ENCODE data around the gene LTB.

DNA sequence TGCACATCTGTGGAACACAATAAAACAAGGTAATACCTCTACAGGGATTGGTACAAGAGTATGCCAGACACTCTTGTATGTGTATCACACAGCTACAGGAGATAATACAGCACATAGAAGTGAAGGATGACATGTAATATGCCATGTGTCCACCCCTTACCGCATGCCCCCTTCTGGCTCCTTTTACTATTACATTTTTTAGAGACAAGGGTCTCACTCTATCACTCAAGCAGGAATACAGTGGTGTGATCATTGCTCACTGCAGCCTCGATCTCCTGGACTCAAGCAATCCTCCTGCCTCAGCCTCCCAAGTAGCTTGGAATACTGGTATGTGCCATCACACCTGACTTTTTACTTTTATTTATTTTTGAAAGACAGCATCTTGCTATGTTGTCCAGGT lies 14.8 kb upstream of the LTB start:
- TF ChIP-seq, protein P1, sequence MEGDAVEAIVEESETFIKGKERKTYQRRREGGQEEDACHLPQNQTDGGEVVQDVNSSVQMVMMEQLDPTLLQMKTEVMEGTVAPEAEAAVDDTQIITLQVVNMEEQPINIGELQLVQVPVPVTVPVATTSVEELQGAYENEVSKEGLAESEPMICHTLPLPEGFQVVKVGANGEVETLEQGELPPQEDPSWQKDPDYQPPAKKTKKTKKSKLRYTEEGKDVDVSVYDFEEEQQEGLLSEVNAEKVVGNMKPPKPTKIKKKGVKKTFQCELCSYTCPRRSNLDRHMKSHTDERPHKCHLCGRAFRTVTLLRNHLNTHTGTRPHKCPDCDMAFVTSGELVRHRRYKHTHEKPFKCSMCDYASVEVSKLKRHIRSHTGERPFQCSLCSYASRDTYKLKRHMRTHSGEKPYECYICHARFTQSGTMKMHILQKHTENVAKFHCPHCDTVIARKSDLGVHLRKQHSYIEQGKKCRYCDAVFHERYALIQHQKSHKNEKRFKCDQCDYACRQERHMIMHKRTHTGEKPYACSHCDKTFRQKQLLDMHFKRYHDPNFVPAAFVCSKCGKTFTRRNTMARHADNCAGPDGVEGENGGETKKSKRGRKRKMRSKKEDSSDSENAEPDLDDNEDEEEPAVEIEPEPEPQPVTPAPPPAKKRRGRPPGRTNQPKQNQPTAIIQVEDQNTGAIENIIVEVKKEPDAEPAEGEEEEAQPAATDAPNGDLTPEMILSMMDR (IDR thresholded peaks at IDR 0.05; ENCODE audit: insufficient read depth, low read length), result peak; percentile 21
- TF ChIP-seq GABPA (IDR thresholded peaks at IDR 0.05; ENCODE audit: low read depth), result no peak
- no peak for TF ChIP-seq POLR2AphosphoS5 (IDR thresholded peaks at IDR 0.05; ENCODE audit: low read depth)
- TF ChIP-seq, protein P2, sequence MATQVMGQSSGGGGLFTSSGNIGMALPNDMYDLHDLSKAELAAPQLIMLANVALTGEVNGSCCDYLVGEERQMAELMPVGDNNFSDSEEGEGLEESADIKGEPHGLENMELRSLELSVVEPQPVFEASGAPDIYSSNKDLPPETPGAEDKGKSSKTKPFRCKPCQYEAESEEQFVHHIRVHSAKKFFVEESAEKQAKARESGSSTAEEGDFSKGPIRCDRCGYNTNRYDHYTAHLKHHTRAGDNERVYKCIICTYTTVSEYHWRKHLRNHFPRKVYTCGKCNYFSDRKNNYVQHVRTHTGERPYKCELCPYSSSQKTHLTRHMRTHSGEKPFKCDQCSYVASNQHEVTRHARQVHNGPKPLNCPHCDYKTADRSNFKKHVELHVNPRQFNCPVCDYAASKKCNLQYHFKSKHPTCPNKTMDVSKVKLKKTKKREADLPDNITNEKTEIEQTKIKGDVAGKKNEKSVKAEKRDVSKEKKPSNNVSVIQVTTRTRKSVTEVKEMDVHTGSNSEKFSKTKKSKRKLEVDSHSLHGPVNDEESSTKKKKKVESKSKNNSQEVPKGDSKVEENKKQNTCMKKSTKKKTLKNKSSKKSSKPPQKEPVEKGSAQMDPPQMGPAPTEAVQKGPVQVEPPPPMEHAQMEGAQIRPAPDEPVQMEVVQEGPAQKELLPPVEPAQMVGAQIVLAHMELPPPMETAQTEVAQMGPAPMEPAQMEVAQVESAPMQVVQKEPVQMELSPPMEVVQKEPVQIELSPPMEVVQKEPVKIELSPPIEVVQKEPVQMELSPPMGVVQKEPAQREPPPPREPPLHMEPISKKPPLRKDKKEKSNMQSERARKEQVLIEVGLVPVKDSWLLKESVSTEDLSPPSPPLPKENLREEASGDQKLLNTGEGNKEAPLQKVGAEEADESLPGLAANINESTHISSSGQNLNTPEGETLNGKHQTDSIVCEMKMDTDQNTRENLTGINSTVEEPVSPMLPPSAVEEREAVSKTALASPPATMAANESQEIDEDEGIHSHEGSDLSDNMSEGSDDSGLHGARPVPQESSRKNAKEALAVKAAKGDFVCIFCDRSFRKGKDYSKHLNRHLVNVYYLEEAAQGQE (IDR thresholded peaks at IDR 0.05; ENCODE audit: insufficient replicate concordance, low read depth), result no peak
- no peak for TF ChIP-seq SPI1 (IDR thresholded peaks at IDR 0.05; ENCODE audit: borderline replicate concordance, low read depth)
